HG02852 (cell line): ENCODE measurements around the gene OOSP3.
"Not testable (repeated sequence)": the region's sequence is repeated elsewhere in the genome, so short reads cannot be mapped to it uniquely, and the experiment has no call there.

Experiments
- ATAC-seq: cut with Tn5 transposase; IDR thresholded peaks from one replicate; pipeline ENCODE4 v1.9.1; 2021; ENCODE audit warnings: mild to moderate bottlenecking, moderate library complexity; ENCODE audit not compliant: unreplicated experiment

The OOSP3 gene

GRCh38 chr11:59875856-59876519, 2.6 kb upstream of the OOSP3 start:
- ATAC-seq = no peak

- ATAC-seq = no peak
These were observed 1.3 kb upstream of the OOSP3 start for GRCh38 chr11:59877325-59877724.

DNA sequence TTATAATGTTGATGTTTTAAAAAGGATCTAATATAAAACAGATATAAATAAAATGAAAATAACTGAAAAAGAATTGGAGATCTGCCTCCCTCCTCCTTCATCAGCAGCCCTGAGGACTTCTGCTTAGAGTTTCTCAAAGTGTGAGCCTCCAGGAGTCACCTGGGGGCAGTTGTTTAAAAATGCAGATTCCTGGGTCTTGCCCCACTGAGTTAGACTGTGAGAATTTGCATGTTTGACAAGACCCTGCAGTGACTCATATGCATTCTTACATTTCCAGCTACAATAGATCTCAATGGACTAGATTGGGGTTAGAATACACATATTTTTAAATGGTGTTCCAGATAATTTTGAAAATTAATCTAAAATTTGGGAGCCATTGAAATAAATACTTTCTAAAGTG, 798 bp upstream of the OOSP3 start:
- no peak for ATAC-seq

GRCh38 chr11:59879567-59879966, 985 bp downstream of the OOSP3 start:
- ATAC-seq = no peak

DNA sequence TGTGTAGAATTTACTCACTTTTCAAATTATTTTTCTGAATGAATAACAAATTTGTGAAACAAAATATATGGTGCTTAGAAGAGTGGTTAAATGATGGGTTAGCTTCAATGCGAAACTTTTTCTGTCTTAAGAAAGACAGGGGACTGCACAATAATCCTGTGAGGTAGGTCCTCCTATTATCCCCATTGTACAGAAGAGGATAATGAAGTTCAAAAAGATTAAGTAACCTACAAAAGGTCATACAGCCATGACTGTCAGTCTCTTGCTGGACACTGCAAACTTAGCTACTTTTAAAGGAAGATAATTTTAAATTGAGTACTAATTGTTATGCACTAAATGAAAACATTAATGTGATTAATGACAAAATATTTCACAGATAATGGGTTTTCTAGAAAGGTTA, 5.0 kb downstream of the OOSP3 start:
- no peak for ATAC-seq

DNA sequence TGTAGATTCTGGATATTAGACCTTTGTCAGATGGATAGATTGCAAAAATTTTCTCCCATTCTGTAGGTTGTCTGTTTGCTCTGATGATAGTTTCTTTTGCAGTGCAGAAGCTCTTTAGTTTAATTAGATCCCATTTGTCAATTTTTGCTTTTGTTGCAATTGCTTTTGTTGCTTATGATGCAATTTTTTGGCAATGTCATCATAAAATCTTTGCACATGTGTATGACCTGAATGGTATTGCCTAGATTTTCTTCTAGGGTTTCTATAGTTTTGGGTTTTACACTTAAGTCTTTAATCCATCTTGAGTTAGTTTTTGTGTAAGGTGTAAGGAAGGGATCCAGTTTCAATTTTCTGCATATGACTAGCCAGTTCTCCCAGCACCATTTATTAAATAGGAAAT, 8.6 kb downstream of the OOSP3 start:
- not testable (repeated sequence) for ATAC-seq

DNA sequence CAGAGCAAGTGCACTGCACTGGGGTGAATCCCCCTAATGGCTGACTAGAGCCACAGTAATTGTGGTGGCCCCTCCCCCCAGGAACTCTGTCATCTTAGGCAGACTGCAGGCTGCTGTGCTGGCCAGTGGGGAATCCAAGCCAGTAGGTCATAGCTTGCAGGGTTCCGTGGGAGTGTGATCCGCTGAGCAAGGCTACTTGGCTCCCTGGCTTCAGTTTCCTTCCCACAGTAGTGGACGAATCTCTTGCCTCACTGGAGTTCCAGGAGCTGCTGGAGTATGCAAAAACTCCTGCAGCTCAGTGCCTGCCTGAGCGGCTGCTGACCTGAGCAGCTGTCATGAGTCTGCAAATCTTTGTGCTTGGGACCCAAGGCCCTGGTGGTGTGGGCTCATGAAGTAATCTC, 13.2 kb downstream of the OOSP3 start:
- no peak for ATAC-seq

DNA sequence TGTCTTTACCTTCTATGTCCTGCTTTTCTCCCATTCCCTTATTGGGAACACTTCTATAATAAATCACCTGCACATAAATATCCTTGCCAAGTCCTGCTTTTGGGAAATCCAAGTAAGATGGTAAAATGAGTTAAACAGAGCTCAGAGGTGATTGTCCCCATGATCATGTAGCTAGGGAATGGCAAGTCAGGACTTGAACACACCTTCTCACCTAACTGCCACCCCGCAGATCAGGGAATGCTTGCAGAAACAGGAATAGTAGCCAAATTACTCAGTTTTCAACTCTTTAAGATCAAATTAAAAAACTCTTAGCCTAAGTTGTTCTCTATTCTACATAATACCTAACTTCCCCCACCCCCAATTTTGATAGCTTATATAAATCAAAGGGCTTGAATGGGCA, 16.0 kb downstream of the OOSP3 start:
- ATAC-seq = no peak

GRCh38 chr11:59898046-59898445, 19.5 kb downstream of the OOSP3 start:
- ATAC-seq = no peak

DNA sequence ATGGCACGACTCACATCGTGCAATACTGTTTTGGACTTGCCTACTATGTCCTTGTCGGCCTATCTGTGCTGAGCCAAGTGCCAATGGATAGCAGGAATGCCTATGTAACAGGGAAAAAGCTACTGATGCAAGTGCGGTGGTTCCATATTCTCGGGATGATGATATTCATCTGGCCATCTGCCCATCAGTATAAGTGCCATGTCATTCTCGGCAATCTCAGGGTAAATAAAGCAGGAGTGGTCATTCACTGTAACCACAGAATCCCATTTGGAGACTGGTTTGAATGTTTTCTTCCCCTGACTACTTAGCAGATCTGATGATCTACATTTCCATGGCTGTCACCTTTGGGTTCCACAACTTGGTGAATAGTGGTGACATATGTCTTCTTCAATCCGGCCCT, 20.1 kb downstream of the OOSP3 start:
- no peak for ATAC-seq

DNA sequence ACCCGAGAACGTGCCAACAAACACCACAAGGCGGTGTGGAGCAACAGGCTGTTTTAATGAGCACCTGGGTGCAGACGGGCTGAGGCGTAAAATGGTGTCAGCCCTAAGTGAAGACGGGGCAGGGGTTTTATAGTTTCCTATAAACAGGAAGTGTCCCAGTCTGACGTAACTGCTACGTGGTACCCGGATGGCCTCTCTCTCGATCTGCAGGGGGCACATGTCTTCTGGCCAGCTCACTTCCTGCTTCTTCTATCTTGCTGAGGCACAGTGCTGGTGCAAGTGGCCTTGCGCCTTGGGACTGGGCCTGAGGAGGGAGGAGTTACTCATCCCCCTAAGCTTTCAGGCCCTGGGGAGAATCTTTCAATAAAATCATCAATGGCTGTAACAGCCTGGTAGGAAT, 20.9 kb downstream of the OOSP3 start:
- no peak for ATAC-seq

DNA sequence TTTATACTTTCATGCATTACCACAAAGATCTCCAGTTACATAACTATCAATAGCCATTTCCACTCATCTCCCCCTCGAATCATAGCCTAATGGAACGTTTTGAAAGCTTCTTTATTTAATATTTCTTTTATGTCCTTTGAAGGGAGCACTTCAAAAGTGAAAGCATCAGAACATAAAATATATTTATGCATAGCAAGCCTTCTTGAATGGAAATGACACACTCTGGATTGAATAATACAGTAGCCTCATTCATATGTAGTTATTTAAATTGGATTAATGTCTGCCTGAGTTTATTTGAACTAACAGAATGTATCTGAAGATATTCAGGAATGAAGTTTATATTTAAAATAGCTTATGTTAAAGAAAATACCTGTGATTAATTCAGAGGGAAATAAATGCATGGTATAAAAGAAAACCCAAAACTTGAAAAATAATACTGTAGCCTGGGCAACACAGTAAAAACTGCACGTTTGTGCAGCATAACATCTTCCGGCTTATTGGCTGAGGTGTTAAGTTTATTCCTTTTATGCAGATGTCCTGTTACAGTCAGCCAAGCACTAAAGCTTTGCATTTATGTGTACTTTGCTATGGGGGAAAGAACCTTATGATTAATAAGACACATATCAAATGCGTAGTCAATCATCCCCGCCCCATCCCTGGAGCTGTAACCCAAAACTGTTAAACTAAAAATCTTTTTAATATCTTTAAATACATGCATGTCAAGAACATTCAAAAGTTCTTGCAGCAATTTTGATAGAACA, 22.0 kb downstream of the OOSP3 start:
- no peak for ATAC-seq

DNA sequence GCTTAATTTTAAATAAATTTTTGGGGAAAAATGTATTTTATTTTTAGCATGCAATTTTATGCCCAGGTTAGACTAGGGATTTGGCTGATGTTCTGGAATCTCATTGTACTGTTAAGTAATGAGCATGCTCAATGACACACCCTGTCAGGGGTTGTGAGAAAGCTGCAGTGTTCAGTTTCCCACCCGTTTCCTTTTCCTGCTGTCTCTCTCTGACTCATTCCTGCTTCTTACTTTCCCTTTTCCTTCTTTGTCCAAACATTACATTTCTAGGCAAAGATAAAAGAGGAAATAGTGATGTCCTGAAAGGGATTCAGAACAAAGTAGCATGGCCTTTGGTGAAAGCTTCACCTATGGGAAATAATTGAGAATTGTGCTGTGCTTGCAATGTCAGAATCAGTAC, 22.7 kb downstream of the OOSP3 start:
- ATAC-seq = no peak

GRCh38 chr11:59903569-59903968, 25.0 kb downstream of the OOSP3 start:
- ATAC-seq = not testable (repeated sequence)

GRCh38 chr11:59918480-59918879, 39.9 kb downstream of the OOSP3 start:
- no peak for ATAC-seq

DNA sequence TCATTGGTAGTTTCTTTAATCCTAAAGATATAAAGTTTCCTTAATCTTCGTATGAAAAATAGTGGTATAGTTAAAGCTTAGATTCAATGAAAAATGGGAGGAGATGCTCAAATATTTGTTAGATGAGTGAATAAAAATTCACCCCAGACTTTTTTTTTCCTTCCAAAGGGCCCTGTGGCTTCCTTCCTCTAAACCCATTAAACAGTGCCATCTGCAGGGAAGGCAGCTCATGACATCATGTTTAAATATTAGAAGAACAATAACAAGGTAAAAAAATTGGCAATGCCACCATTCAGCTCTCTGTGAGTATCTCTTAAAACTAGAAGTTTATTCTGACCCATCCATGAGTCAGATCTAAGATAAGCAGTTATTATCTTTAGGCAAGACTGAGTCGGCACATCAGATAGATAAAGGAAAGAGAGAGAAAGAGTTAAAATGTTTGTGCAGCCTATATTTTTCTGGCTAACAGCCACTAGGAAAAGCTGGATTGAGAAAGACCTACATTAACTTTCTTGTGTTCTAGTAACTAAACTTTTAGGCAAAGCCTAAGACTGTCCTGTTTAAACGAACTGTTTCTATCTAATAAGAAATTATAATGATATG, 40.5 kb downstream of the OOSP3 start:
- ATAC-seq = no peak

DNA sequence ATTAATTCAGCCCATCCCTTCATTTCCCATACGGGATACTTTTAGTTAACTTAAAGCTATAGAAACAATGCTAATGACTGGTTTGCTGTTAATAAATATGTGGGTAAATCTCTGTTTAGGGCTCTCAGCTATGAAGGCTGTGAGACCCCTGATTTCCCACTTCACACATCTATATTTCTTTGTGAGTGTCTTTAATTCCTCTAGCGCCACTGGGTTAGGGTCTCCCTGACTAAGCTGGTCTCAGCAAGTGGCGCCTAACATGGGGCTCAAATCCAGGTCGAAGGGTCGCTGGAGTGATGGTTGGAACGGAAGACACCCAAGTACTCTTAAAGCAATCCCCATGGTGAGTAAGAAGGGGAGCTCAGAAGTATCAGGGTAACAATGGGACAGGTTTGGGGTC, 45.2 kb downstream of the OOSP3 start:
- no peak for ATAC-seq

GRCh38 chr11:59931688-59932087, 53.1 kb downstream of the OOSP3 start:
- no peak for ATAC-seq

DNA sequence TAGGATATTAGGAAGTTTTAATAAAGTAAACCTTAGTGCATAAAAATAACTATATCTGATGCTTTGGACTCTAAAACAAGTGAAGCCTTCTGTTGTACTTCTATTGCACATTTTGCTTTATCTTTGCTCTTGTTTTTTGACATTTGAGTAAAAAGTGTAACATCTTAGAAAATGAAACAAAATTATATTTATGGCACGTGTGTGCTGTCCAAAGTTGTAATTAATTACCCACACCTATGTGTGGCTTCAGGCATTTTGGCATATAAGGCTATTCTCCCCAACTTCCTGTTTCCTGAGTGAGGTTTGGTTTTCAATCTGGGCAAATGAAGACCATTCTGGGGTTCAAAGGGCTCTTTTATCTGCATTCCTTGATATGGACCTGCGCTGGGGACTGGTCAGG, 59.5 kb downstream of the OOSP3 start, which contains the start of gene OOSP1:
TSS of gene OOSP1 (plus strand) at position 301 of the 400 bp plus-strand sequence. CDS start at position 324, 23 bp downstream.
- ATAC-seq = no peak

- no peak for ATAC-seq
These were observed 60.1 kb downstream of the OOSP3 start for GRCh38 chr11:59938718-59939117.

GRCh38 chr11:59939482-59939881, 60.9 kb downstream of the OOSP3 start:
- ATAC-seq = no peak

- ATAC-seq = no peak
These were observed 62.5 kb downstream of the OOSP3 start for GRCh38 chr11:59941091-59941490.
